K562 (cell line): ENCODE data around the gene PABPC1L. TPM values are rescaled to one million over a fixed set of nuclear protein-coding genes. Genes with fewer than 3 reads are reported as not detected.

Experiments
- ARID3A ChIP-seq: IDR thresholded peaks from 2 replicates; pipeline ENCODE4 v1.6.1; 2012; ENCODE audit warnings: low read depth, low read length, improper control_type of control experiment, borderline replicate concordance
- CREB5 ChIP-seq: fragments of 250-450 bp; sonication (Bioruptor Pico); IDR thresholded peaks from 2 replicates; pipeline ENCODE4 v1.5.0; 2020; ENCODE audit warnings: mild to moderate bottlenecking
- DACH1 ChIP-seq: fragments of 450-650 bp; IDR thresholded peaks from 2 replicates; pipeline ENCODE4 v1.6.1; 2018; ENCODE audit not compliant: partially characterized antibody
- MEF2A ChIP-seq: IDR thresholded peaks from 2 replicates; pipeline ENCODE4 v1.6.1; 2011; ENCODE audit warnings: low read depth, mild to moderate bottlenecking, low read length, moderate library complexity; ENCODE audit not compliant: control insufficient read depth
- MEF2D ChIP-seq: conservative IDR thresholded peaks from 2 replicates; pipeline ENCODE4 v1.6.1; 2016; ENCODE audit warnings: low read depth, missing genetic modification characterization, missing compliant biosample characterization
- NFE2L1 ChIP-seq: fragments of 450-650 bp; IDR thresholded peaks from 2 replicates; pipeline ENCODE4 v1.6.1; 2016; ENCODE audit warnings: missing genetic modification characterization, low read depth, mild to moderate bottlenecking, missing compliant biosample characterization, moderate library complexity, borderline replicate concordance
- PCBP2 ChIP-seq: fragments of 200-400 bp; formaldehyde crosslinking; IDR thresholded peaks from 2 replicates; pipeline ENCODE4 v1.6.1; 2018; ENCODE audit warnings: low read length, low read depth, mild to moderate bottlenecking, moderate library complexity; ENCODE audit not compliant: poor library complexity, severe bottlenecking
- PRPF4 ChIP-seq: fragments of 200-400 bp; formaldehyde crosslinking; IDR thresholded peaks from one replicate; pipeline ENCODE4 v1.6.1; 2017; ENCODE audit warnings: low read length, low read depth, mild to moderate bottlenecking; ENCODE audit not compliant: insufficient read depth, poor library complexity, severe bottlenecking
- PTRF ChIP-seq: fragments of 450-650 bp; IDR thresholded peaks from 2 replicates; pipeline ENCODE4 v1.6.1; 2016; ENCODE audit warnings: mild to moderate bottlenecking, missing genetic modification characterization, missing compliant biosample characterization
- RCOR1 ChIP-seq, 2 experiments: IDR thresholded peaks; 2 replicates each; pipeline ENCODE4 v1.6.1; 2012; ENCODE audit warnings: low read depth in 2 of 2, low read length in 2 of 2, borderline replicate concordance in 1 of 2, improper control_type of control experiment in 1 of 2
- RFX1 ChIP-seq: fragments of 450-650 bp; IDR thresholded peaks from 2 replicates; pipeline ENCODE4 v1.6.1; 2016; ENCODE audit warnings: mild to moderate bottlenecking, moderate library complexity
- SFPQ ChIP-seq: fragments of 200-400 bp; formaldehyde crosslinking; IDR thresholded peaks from 2 replicates; pipeline ENCODE4 v1.6.1; 2017; ENCODE audit warnings: mild to moderate bottlenecking, low read depth, low read length, moderate library complexity
- TSHZ1 ChIP-seq: fragments of 250-450 bp; sonication (Bioruptor Pico); IDR thresholded peaks from 2 replicates; pipeline ENCODE4 v1.4.0; 2020; ENCODE audit warnings: mild to moderate bottlenecking, moderate library complexity
- ZBTB1 ChIP-seq: sonication (generic); formaldehyde crosslinking; IDR thresholded peaks from 2 replicates; pipeline ENCODE4 v1.8.1; 2023; ENCODE audit warnings: missing genetic modification reagents, low read depth, mild to moderate bottlenecking, borderline replicate concordance
- ZKSCAN1 ChIP-seq: fragments of 150-350 bp; IDR thresholded peaks from 2 replicates; pipeline ENCODE4 v1.6.1; 2016; ENCODE audit warnings: low read depth, low read length
- ZNF311 ChIP-seq: fragments of 250-450 bp; sonication (Bioruptor Pico); IDR thresholded peaks from 2 replicates; pipeline ENCODE4 v1.4.0; 2020; ENCODE audit warnings: mild to moderate bottlenecking, moderate library complexity
- ZNF57 ChIP-seq: fragments of 450-650 bp; formaldehyde crosslinking; IDR thresholded peaks from 2 replicates; pipeline ENCODE4 v1.4.0; 2020; ENCODE audit warnings: mild to moderate bottlenecking, moderate library complexity
- polyA plus RNA-seq, 8 experiments: library from polyadenylated mRNA; depleted of rRNA in 4 of 8; stranded (reverse) in 5 of 8; unstranded in 3 of 8; fragments of >200 nt; fragmentation: Nextera tagmentation in 2 of 8; fragmentation: Illumina TruSeq in 1 of 8; extraction: Ambion mirVana in 2 of 8; extraction: Trizol in 1 of 8; gene quantifications; 2 replicates each; pipeline versions ENCODE4 v1.2.1 to v1.2.3, GENCODE V29; 2011 to 2014; ENCODE audit warnings: inconsistent platforms in 1 of 8, missing spikeins in 1 of 8
- total RNA-seq, 7 experiments: library from RNA; depleted of rRNA in 6 of 7; stranded (reverse); fragments of >200 nt in 6 of 7; fragmentation: Illumina TruSeq in 2 of 7; extraction: Trizol in 2 of 7; gene quantifications; 2 replicates each; pipeline versions ENCODE4 v1.2.1 to v1.2.3, GENCODE V29; 2011 to 2021; ENCODE audit warnings: low replicate concordance in 1 of 7

PABPC1L gene
- total and polyA plus RNA-seq, 9 of the 15 experiments (the other 6 are each of a cell fraction or from before 2014, with no cell fraction given) = 6.0 to 90.3 (median 15.8) TPM

- TF ChIP-seq NFE2L1 (no peak), RFX1 (peak; percentile 40), ZKSCAN1 (no peak), ZNF311 (CRISPR knock-in tag) (no peak), DACH1 (no peak), PTRF (tag) (no peak), TSHZ1 (no peak), RCOR1 (IDR thresholded peaks at IDR 0.05; ENCODE audit: borderline replicate concordance in 1 of 2, low read depth in 2 of 2, low read length in 2 of 2) (peak in 1 of 2 experiments; percentile 34; a peak in 1 of 4 replicates), MEF2A (no peak), ZBTB1 (CRISPR knock-in tag) (no peak), ZNF57 (CRISPR knock-in tag) (no peak), MEF2D (no peak), ARID3A (no peak), PCBP2 (no peak), SFPQ (no peak), PRPF4 (no peak), CREB5 (CRISPR knock-in tag) (no peak)
These were observed 1.5 kb downstream of the PABPC1L start (continued) for GRCh38 chr20:44911264-44911921.
